ENCODE data around the gene CCRL2. TPM values are rescaled to one million over a fixed set of nuclear protein-coding genes. Genes with fewer than 3 reads are reported as not detected.

CCRL2 gene
- total and polyA plus RNA-seq, 2 donors (not counting 1 experiment from before 2014, with no cell fraction given): 0.33 to 3.7 TPM

DNA sequence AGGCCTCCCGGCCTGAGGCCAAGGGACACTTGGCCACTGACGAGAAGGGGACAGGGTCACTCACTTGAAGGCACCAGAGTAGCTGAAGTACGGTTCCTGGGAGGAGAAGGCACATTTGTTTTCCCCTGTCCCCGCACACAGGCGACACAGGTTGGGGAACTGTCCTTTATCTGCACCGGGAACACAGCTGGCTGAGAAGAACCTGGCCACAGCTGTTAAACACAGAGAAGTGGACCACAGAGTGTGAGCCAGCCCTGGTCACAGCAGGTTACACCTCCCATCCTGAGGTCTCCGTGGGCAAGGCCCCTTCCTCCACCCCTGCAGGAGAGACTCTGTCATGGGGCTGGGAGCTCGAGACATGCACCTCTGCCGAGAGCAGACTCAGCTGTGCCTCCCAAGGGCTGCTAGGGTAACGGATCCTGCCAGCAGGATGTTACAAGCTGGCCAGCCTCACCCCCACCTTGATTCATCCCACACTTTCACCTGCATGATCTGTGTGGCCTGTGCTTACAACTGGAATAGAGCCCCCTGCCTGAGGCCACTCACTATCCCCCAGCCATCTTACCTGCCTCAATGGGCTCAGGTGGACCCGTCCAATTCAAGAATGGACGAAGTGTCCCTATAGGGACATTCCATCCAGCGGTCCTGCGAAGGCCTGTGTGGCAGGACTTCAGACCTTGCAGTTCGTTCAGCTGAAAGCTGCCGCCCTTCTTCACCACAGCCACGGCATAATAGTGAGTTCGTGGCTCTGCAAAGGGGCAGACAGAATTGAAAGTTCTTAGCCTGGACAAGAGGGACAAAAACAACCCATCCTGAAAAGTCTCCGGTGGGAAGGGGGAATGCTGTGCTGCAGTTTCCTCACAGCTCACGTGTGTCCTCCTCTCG is 48.4 kb downstream of the CCRL2 start:
- H2AFZ ChIP-seq (ENCODE audit: low read length): no peak overlapping the region
- H3K4me1 ChIP-seq (ENCODE audit: control insufficient read depth, extremely low read depth, insufficient read depth, low read length): no peaks in the 10 kb centered on the region
- H3K4me2 ChIP-seq (ENCODE audit: extremely low read depth, insufficient read depth, low read length): no peak overlapping the region
- H3K27me3 ChIP-seq (ENCODE audit: control insufficient read depth, insufficient read depth, low read length): peaks cover 4% of the 10 kb centered on the region
- TF ChIP-seq, protein P1, sequence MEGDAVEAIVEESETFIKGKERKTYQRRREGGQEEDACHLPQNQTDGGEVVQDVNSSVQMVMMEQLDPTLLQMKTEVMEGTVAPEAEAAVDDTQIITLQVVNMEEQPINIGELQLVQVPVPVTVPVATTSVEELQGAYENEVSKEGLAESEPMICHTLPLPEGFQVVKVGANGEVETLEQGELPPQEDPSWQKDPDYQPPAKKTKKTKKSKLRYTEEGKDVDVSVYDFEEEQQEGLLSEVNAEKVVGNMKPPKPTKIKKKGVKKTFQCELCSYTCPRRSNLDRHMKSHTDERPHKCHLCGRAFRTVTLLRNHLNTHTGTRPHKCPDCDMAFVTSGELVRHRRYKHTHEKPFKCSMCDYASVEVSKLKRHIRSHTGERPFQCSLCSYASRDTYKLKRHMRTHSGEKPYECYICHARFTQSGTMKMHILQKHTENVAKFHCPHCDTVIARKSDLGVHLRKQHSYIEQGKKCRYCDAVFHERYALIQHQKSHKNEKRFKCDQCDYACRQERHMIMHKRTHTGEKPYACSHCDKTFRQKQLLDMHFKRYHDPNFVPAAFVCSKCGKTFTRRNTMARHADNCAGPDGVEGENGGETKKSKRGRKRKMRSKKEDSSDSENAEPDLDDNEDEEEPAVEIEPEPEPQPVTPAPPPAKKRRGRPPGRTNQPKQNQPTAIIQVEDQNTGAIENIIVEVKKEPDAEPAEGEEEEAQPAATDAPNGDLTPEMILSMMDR (conservative IDR thresholded peaks at IDR 0.05 in 1 of 2, IDR thresholded peaks at IDR 0.05 in 1 of 2; ENCODE audit: low read depth in 1 of 2, low read length in 2 of 2): no peak
- no peak for TF ChIP-seq EZH2 (IDR thresholded peaks at IDR 0.05; ENCODE audit: low read length, missing control alignments)
- DNase-seq (ENCODE audit: low read depth in 2 of 2): no peak
- H3K36me3 ChIP-seq (ENCODE audit: control insufficient read depth, insufficient read depth, low read length): no peaks in the 10 kb centered on the region
- no peaks in the 10 kb centered on the region for H4K20me1 ChIP-seq (ENCODE audit: control insufficient read depth, extremely low read depth, insufficient read depth, low read length)
- H3K9ac ChIP-seq (ENCODE audit: insufficient read depth, low read length): no peak overlapping the region
- H3K79me2 ChIP-seq (ENCODE audit: control insufficient read depth, insufficient read depth, low read length): no peaks in the 10 kb centered on the region
- no peak overlapping the region for H3K4me3 ChIP-seq (replicated peaks in 1 of 4; ENCODE audit: control extremely low read depth in 1 of 4, insufficient read depth in 1 of 4, low read depth in 3 of 4, low read length in 4 of 4)
- no peaks in the 10 kb centered on the region for H3K9me3 ChIP-seq (ENCODE audit: control insufficient read depth, insufficient read depth, low read depth, low read length)
- no peak overlapping the region for H3K27ac ChIP-seq (ENCODE audit: insufficient read depth, low read length)

- H3K4me3 ChIP-seq (replicated peaks in 1 of 4; ENCODE audit: control extremely low read depth in 1 of 4, insufficient read depth in 1 of 4, low read depth in 3 of 4, low read length in 4 of 4): no peak overlapping the region
- no peak overlapping the region for H3K27ac ChIP-seq (ENCODE audit: insufficient read depth, low read length)
- no peak for DNase-seq (ENCODE audit: low read depth in 2 of 2)
- no peaks in the 10 kb centered on the region for H3K36me3 ChIP-seq (ENCODE audit: control insufficient read depth, insufficient read depth, low read length)
- TF ChIP-seq, protein P1 (conservative IDR thresholded peaks at IDR 0.05 in 1 of 2, IDR thresholded peaks at IDR 0.05 in 1 of 2; ENCODE audit: low read depth in 1 of 2, low read length in 2 of 2): no peak
- TF ChIP-seq EZH2 (IDR thresholded peaks at IDR 0.05; ENCODE audit: low read length, missing control alignments): no peak
- no peaks in the 10 kb centered on the region for H3K9me3 ChIP-seq (ENCODE audit: control insufficient read depth, insufficient read depth, low read depth, low read length)
- no peak overlapping the region for H2AFZ ChIP-seq (ENCODE audit: low read length)
- peaks cover 4% of the 10 kb centered on the region for H3K27me3 ChIP-seq (ENCODE audit: control insufficient read depth, insufficient read depth, low read length)
- no peak overlapping the region for H3K4me2 ChIP-seq (ENCODE audit: extremely low read depth, insufficient read depth, low read length)
- no peak overlapping the region for H3K9ac ChIP-seq (ENCODE audit: insufficient read depth, low read length)
- no peaks in the 10 kb centered on the region for H3K79me2 ChIP-seq (ENCODE audit: control insufficient read depth, insufficient read depth, low read length)
- no peaks in the 10 kb centered on the region for H4K20me1 ChIP-seq (ENCODE audit: control insufficient read depth, extremely low read depth, insufficient read depth, low read length)
- no peaks in the 10 kb centered on the region for H3K4me1 ChIP-seq (ENCODE audit: control insufficient read depth, extremely low read depth, insufficient read depth, low read length)
Measured at GRCh38 chr3:46456118-46456517, 49.1 kb downstream of the CCRL2 start.

Other genes starting within 250 kb of the CCRL2 start
- gene CCR1, start 198.9 kb upstream of the CCRL2 start, total RNA-seq: 1.3 and 6.6 TPM in 2 replicates
- 0.99 and 9.9 TPM in 2 replicates for gene CCR1, start 198.9 kb upstream of the CCRL2 start, polyA plus RNA-seq
- 0.17 and 0.26 TPM in 2 replicates for gene CCR3, start 164.8 kb upstream of the CCRL2 start, total RNA-seq
- gene CCR3, start 164.8 kb upstream of the CCRL2 start, polyA plus RNA-seq: 0.03 and 0.16 TPM in 2 replicates
- under 0.01 TPM in 1 of 2 replicates, not detected in the other for gene CCR2, start 53.1 kb upstream of the CCRL2 start, total RNA-seq
- gene CCR2, start 53.1 kb upstream of the CCRL2 start, polyA plus RNA-seq: not detected in 2 replicates
- under 0.01 TPM in 2 replicates for gene CCR5, start 36.3 kb upstream of the CCRL2 start, total RNA-seq
- gene CCR5, start 36.3 kb upstream of the CCRL2 start, polyA plus RNA-seq: 0.15 TPM in 1 of 2 replicates, not detected in the other
- not detected in 2 replicates for gene LTF, start 57.6 kb downstream of the CCRL2 start, total RNA-seq
- not detected in 2 replicates for gene LTF, start 57.6 kb downstream of the CCRL2 start, polyA plus RNA-seq
- gene RTP3, start 90.7 kb downstream of the CCRL2 start, total RNA-seq: not detected in 2 replicates
- not detected in 2 replicates for gene RTP3, start 90.7 kb downstream of the CCRL2 start, polyA plus RNA-seq
- gene LRRC2, start 159.0 kb downstream of the CCRL2 start, total RNA-seq: 0.77 and 3.8 TPM in 2 replicates
- gene LRRC2, start 159.0 kb downstream of the CCRL2 start, polyA plus RNA-seq: 0.27 and 6.0 TPM in 2 replicates
- gene FAM240A, start 205.3 kb downstream of the CCRL2 start, total RNA-seq: not detected in 2 replicates
- gene FAM240A, start 205.3 kb downstream of the CCRL2 start, polyA plus RNA-seq: not detected in 2 replicates